ENCODE results near the gene CLEC3A.

The CLEC3A gene

GRCh38 chr16:77993111-77993985, 29.0 kb upstream of the CLEC3A start:
- TF ChIP-seq SIN3A (IDR thresholded peaks at IDR 0.05; ENCODE audit: borderline replicate concordance, insufficient read depth, low read length) (no peak), FOXP2 (optimal IDR thresholded peaks at IDR 0.05; ENCODE audit: borderline replicate concordance, extremely low read depth, extremely low read length, insufficient read depth) (no peak), POLR2AphosphoS5 (IDR thresholded peaks at IDR 0.05; ENCODE audit: low read depth, low read length) (no peak)

- TF ChIP-seq SIN3A (IDR thresholded peaks at IDR 0.05; ENCODE audit: borderline replicate concordance, insufficient read depth, low read length): no peak
- TF ChIP-seq FOXP2 (optimal IDR thresholded peaks at IDR 0.05; ENCODE audit: borderline replicate concordance, extremely low read depth, extremely low read length, insufficient read depth): no peak
- no peak for TF ChIP-seq TAF1 (IDR thresholded peaks at IDR 0.05; ENCODE audit: borderline replicate concordance, insufficient read depth, low read length)
- no peak for TF ChIP-seq POLR2AphosphoS5 (IDR thresholded peaks at IDR 0.05; ENCODE audit: low read depth, low read length)
- no peak for TF ChIP-seq REST (IDR thresholded peaks at IDR 0.05; ENCODE audit: insufficient read depth in 1 of 2, low read depth in 2 of 2, low read length in 2 of 2)
Measured at GRCh38 chr16:77995843-77996455, 26.4 kb upstream of the CLEC3A start.

- TF ChIP-seq POLR2AphosphoS5 (IDR thresholded peaks at IDR 0.05; ENCODE audit: low read depth, low read length) (no peak), REST (IDR thresholded peaks at IDR 0.05; ENCODE audit: insufficient read depth in 1 of 2, low read depth in 2 of 2, low read length in 2 of 2) (no peak), FOXP2 (optimal IDR thresholded peaks at IDR 0.05; ENCODE audit: borderline replicate concordance, extremely low read depth, extremely low read length, insufficient read depth) (no peak)
Measured at GRCh38 chr16:77998350-77999023, 23.9 kb upstream of the CLEC3A start.

GRCh38 chr16:78001451-78002025, 20.8 kb upstream of the CLEC3A start:
- TF ChIP-seq REST (IDR thresholded peaks at IDR 0.05; ENCODE audit: insufficient read depth in 1 of 2, low read depth in 2 of 2, low read length in 2 of 2) (no peak), FOXP2 (optimal IDR thresholded peaks at IDR 0.05; ENCODE audit: borderline replicate concordance, extremely low read depth, extremely low read length, insufficient read depth) (no peak), SIN3A (IDR thresholded peaks at IDR 0.05; ENCODE audit: borderline replicate concordance, insufficient read depth, low read length) (no peak), POLR2AphosphoS5 (IDR thresholded peaks at IDR 0.05; ENCODE audit: low read depth, low read length) (no peak)

- TF ChIP-seq REST (IDR thresholded peaks at IDR 0.05; ENCODE audit: insufficient read depth in 1 of 2, low read depth in 2 of 2, low read length in 2 of 2) (no peak), FOXP2 (optimal IDR thresholded peaks at IDR 0.05; ENCODE audit: borderline replicate concordance, extremely low read depth, extremely low read length, insufficient read depth) (no peak)
Measured at GRCh38 chr16:78002915-78003538, 19.3 kb upstream of the CLEC3A start.
